WTC11 (cell line): Measurements from ENCODE around the gene TNFSF9. TPM values are rescaled to one million over a fixed set of nuclear protein-coding genes. Genes with fewer than 3 reads are reported as not detected.

Experiments
- ATAC-seq: fragments of 200-7000 bp; cut with Tn5 transposase; 2 replicates; pipeline ENCODE4 v1.10.0; 2021; ENCODE audit warnings: mild to moderate bottlenecking, moderate library complexity
- CTCF ChIA-PET: fragments of 300-600 bp; sonication (Branson Sonifier 250); formaldehyde crosslinking; loops from one replicate; lab custom pipeline; 2021; ENCODE audit warnings: antibody characterized with exemption; lab: Charles Lee
- POLR2A ChIA-PET: fragments of 350-600 bp; sonication (Branson Sonifier 250); formaldehyde crosslinking; loops from one replicate; lab custom pipeline; 2021; ENCODE audit warnings: antibody characterized with exemption; lab: Charles Lee
- DNase-seq: peaks from one replicate; pipeline ENCODE4 v3.0.0; 2021; ENCODE audit warnings: low spot score
- H3K27ac Mint-ChIP-seq: 2 replicates; pipeline ENCODE4 v1.8.0; 2021; ENCODE audit warnings: mixed read lengths
- H3K27me3 Mint-ChIP-seq: 2 replicates; pipeline ENCODE4 v1.8.0; 2021; ENCODE audit warnings: low read depth, mild to moderate bottlenecking, moderate library complexity, mixed read lengths
- H3K36me3 Mint-ChIP-seq: 2 replicates; pipeline ENCODE4 v1.8.0; 2021; ENCODE audit warnings: mixed read lengths
- H3K4me1 Mint-ChIP-seq: 2 replicates; pipeline ENCODE4 v1.8.0; 2022; ENCODE audit warnings: mixed read lengths
- H3K4me3 Mint-ChIP-seq: 2 replicates; pipeline ENCODE4 v1.8.0; 2021; ENCODE audit warnings: mild to moderate bottlenecking, moderate library complexity, mixed read lengths
- H3K9me3 Mint-ChIP-seq: 2 replicates; pipeline ENCODE4 v1.8.0; 2021; ENCODE audit warnings: mixed read lengths
- ATF1 ChIP-seq: sonication (generic); formaldehyde crosslinking; IDR thresholded peaks from 2 replicates; pipeline ENCODE4 v1.8.1; 2023; ENCODE audit warnings: mild to moderate bottlenecking, moderate library complexity, missing genetic modification reagents
- ATF6 ChIP-seq: sonication (generic); formaldehyde crosslinking; IDR thresholded peaks from 2 replicates; pipeline ENCODE4 v1.8.1; 2023; ENCODE audit warnings: mild to moderate bottlenecking, missing genetic modification reagents
- CREB1 ChIP-seq: sonication (generic); formaldehyde crosslinking; IDR thresholded peaks from 2 replicates; pipeline ENCODE4 v1.8.0; 2023; ENCODE audit warnings: mild to moderate bottlenecking, missing genetic modification reagents
- EMX1 ChIP-seq: fragments of 250-450 bp; sonication (Bioruptor Pico); IDR thresholded peaks from 2 replicates; pipeline ENCODE4 v1.8.0; 2021; ENCODE audit warnings: mild to moderate bottlenecking
- GABPB1 ChIP-seq: sonication (generic); formaldehyde crosslinking; IDR thresholded peaks from 2 replicates; pipeline ENCODE4 v1.8.1; 2023; ENCODE audit warnings: mild to moderate bottlenecking, missing genetic modification reagents
- IRF2 ChIP-seq: sonication (generic); formaldehyde crosslinking; IDR thresholded peaks from 2 replicates; pipeline ENCODE4 v1.8.0; 2022; ENCODE audit warnings: low read depth, missing genetic modification reagents, borderline replicate concordance
- NFYB ChIP-seq: sonication (generic); formaldehyde crosslinking; conservative IDR thresholded peaks from 2 replicates; pipeline ENCODE4 v1.8.0; 2022; ENCODE audit warnings: low read depth, missing genetic modification reagents
- NR2C2 ChIP-seq: sonication (generic); formaldehyde crosslinking; IDR thresholded peaks from 2 replicates; pipeline ENCODE4 v1.8.0; 2022; ENCODE audit warnings: mild to moderate bottlenecking, missing genetic modification reagents
- OVOL2 ChIP-seq: fragments of 250-450 bp; sonication (Bioruptor Pico); IDR thresholded peaks from 2 replicates; pipeline ENCODE4 v1.9.0; 2021; ENCODE audit warnings: mild to moderate bottlenecking, borderline replicate concordance
- PREB ChIP-seq: sonication (generic); formaldehyde crosslinking; IDR thresholded peaks from 2 replicates; pipeline ENCODE4 v1.8.1; 2022; ENCODE audit warnings: mild to moderate bottlenecking, missing genetic modification reagents, moderate library complexity, borderline replicate concordance
- TCF7 ChIP-seq: sonication (generic); formaldehyde crosslinking; IDR thresholded peaks from 2 replicates; pipeline ENCODE4 v1.8.0; 2022; ENCODE audit warnings: mild to moderate bottlenecking, low read depth, missing genetic modification reagents, moderate library complexity
- TEAD1 ChIP-seq: sonication (generic); formaldehyde crosslinking; IDR thresholded peaks from 2 replicates; pipeline ENCODE4 v1.8.0; 2022; ENCODE audit warnings: mild to moderate bottlenecking, missing genetic modification reagents
- TEAD4 ChIP-seq: sonication (generic); formaldehyde crosslinking; IDR thresholded peaks from 2 replicates; pipeline ENCODE4 v1.8.0; 2022; ENCODE audit warnings: mild to moderate bottlenecking, missing genetic modification reagents
- ZBTB43 ChIP-seq: sonication (generic); formaldehyde crosslinking; IDR thresholded peaks from 2 replicates; pipeline ENCODE4 v1.8.1; 2023; ENCODE audit warnings: mild to moderate bottlenecking, missing genetic modification reagents
- ZMAT4 ChIP-seq: fragments of 250-450 bp; sonication (Bioruptor Pico); IDR thresholded peaks from 2 replicates; pipeline ENCODE4 v1.9.0; 2021; ENCODE audit warnings: mild to moderate bottlenecking
- total RNA-seq: library from RNA; stranded (reverse); gene quantifications from 3 replicates; pipeline ENCODE4 v1.2.3, GENCODE V29; 2021
- TF ChIP-seq, protein P1 (sequence below): fragments of 200-600 bp; IDR thresholded peaks from 2 replicates; pipeline ENCODE4 v1.8.0; 2022; ENCODE audit warnings: antibody characterized with exemption

Gene TNFSF9
- total RNA-seq, 1 experiment from 2014 or later, result 2.9 TPM

DNA sequence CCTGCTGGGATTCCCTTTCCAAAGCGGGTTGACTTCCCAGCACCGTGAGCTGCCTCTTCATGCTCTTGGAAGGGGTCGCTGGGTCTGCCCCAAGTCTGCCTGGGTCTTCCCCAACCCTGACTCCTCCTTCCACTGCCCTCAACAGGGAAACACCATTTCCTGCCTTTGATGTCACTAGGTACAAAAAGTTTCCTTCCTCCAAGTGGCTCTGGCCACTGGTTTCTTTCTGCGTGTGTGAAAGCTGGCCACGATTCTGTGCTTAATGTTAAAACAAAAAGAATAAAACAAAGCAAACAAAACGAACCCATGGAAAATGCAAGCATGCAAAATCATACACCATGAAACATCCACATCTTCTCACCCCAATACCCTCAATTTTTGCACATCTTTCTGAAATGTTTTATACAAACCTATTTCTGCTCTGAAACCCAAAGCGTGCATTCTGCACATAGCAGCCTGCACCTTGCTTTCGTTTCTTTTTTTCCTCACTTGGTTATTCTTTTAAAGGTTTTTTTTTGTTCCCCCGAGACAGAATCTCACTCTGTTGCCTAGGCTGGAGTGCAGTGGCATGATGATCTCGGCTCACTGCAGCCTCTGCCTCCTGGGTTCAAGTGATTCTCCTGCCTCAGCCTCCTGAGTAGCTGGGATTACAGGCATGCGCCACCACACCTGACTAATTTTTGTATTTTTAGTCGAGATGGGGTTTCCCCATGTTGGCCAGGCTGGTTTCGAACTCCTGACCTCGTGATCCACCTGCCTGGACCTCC, 12.5 kb upstream of the TNFSF9 start (continued):
- no peak for TF ChIP-seq NFYB
- TF ChIP-seq TEAD1 (CRISPR knock-in tag), result no peak
- no peak for TF ChIP-seq GABPB1 (CRISPR knock-in tag)
- TF ChIP-seq TCF7 (CRISPR knock-in tag), result no peak
- no peak for TF ChIP-seq ZBTB43
- no peak for TF ChIP-seq CREB1 (CRISPR knock-in tag)
- TF ChIP-seq, all 79 proteins: peak for 0

DNA sequence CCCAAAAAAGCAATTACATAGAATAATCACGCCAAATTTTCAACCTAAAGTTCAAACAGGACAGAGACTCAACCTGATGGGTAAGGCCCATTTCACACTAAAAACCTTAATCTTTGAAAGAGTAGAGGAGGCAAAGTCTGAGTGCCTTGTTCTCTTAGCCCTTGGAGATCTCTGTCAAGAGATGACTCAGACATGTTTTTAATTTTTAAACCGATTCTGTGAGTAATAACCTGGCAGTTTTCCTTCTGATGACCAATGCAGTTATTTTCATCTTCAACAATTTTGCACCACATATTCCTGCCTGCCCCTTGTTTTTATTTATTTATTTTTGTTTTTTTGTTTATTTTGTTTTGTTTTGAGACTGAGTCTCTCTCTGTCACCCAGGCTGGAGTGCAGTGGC, 11.5 kb upstream of the TNFSF9 start:
- ChIA-PET POLR2A (no interaction called here), CTCF (interaction anchor here (0.7 kb wide), 1 partner anchor 8 kb away, joined by 3 read pairs; no protein-coding TSS in a partner anchor)
- Mint-ChIP-seq H3K27me3 (peaks cover 25% of the 10 kb centered on the region), H3K4me3 (no peak overlapping the region), H3K9me3 (no peaks in the 10 kb centered on the region), H3K27ac (no peak overlapping the region), H3K4me1 (peaks cover 17% of the 10 kb centered on the region), H3K36me3 (no peaks in the 10 kb centered on the region)
- ATAC-seq, result no peak
- no peak for DNase-seq
- no peak for TF ChIP-seq ATF1
- TF ChIP-seq ZMAT4 (CRISPR knock-in tag), result no peak
- TF ChIP-seq OVOL2 (CRISPR knock-in tag), result no peak
- TF ChIP-seq IRF2 (CRISPR knock-in tag), result no peak
- TF ChIP-seq, protein P1, sequence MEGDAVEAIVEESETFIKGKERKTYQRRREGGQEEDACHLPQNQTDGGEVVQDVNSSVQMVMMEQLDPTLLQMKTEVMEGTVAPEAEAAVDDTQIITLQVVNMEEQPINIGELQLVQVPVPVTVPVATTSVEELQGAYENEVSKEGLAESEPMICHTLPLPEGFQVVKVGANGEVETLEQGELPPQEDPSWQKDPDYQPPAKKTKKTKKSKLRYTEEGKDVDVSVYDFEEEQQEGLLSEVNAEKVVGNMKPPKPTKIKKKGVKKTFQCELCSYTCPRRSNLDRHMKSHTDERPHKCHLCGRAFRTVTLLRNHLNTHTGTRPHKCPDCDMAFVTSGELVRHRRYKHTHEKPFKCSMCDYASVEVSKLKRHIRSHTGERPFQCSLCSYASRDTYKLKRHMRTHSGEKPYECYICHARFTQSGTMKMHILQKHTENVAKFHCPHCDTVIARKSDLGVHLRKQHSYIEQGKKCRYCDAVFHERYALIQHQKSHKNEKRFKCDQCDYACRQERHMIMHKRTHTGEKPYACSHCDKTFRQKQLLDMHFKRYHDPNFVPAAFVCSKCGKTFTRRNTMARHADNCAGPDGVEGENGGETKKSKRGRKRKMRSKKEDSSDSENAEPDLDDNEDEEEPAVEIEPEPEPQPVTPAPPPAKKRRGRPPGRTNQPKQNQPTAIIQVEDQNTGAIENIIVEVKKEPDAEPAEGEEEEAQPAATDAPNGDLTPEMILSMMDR, result no peak
- TF ChIP-seq TEAD4 (CRISPR knock-in tag), result no peak
- TF ChIP-seq NR2C2 (CRISPR knock-in tag), result no peak
- no peak for TF ChIP-seq TEAD1 (CRISPR knock-in tag)
- no peak for TF ChIP-seq EMX1 (CRISPR knock-in tag)
- no peak for TF ChIP-seq PREB (CRISPR knock-in tag)
- no peak for TF ChIP-seq ATF6
